GM19035 (cell line): ENCODE data around the gene FUS.

Experiments
- ATAC-seq: cut with Tn5 transposase; IDR thresholded peaks from one replicate; pipeline ENCODE4 v1.9.1; 2021; ENCODE audit not compliant: unreplicated experiment

FUS gene

GRCh38 chr16:31225193-31225592 is 45.3 kb downstream of the FUS start:
- ATAC-seq: no peak

- no peak for ATAC-seq
Observed at GRCh38 chr16:31228206-31228605, 48.3 kb downstream of the FUS start.

GRCh38 chr16:31229501-31229900 is 49.6 kb downstream of the FUS start:
- ATAC-seq: no peak

GRCh38 chr16:31238041-31238440 is 58.1 kb downstream of the FUS start:
- no peak for ATAC-seq
